ENCODE measurements around the gene PDXK. TPM values are rescaled to one million over a fixed set of nuclear protein-coding genes. Genes with fewer than 3 reads are reported as not detected.

PDXK gene
- total and polyA plus RNA-seq, 9 of the 15 experiments (the other 6 are each of a cell fraction or from before 2014, with no cell fraction given) = 5.6 to 162 (median 76.5) TPM

DNA sequence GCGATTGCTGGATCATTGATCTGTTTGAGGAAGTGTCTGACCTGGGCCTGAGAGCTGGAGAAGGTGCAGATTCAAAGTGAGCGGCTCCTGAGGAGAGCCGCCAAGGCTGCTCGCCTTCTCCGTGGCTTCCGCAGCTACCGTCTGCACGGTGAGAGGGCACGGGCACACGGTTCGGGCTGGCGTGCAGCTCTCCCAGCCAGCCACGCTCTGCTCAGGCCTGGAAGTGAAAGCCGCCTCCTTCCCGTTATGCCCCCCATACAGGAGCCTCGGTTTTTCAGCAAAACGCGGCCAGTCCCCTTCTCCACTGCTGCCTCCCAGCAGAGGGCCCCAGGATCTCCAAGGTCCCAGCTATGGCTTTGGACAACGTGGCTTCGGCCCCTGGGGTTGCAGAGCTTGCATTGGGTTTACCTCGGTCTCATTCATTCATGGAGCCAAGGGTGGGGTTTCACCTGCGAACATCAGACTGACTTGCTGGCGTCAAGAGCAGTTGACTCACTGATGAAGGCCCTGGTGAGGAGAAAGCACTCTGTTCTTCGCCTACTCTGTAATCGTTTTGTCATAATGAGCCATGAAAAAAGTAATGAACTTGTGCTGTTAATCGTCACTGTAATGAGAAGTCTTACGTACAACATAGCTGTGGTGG lies 24.4 kb upstream of the PDXK start:
- no peaks in the 10 kb centered on the region for H3K27me3 ChIP-seq (ENCODE audit: control insufficient read depth in 2 of 2, insufficient read depth in 2 of 2, low read length in 2 of 2)
- no peak overlapping the region for H3K4me3 ChIP-seq
- FAIRE-seq = no peak
- H4K20me1 ChIP-seq (replicated peaks; ENCODE audit: control insufficient read depth, insufficient read depth, low read length) = no peaks in the 10 kb centered on the region
- no peaks in the 10 kb centered on the region for H3K9me1 ChIP-seq (ENCODE audit: control insufficient read depth, insufficient read depth, low read length)
- TF ChIP-seq, protein P1, sequence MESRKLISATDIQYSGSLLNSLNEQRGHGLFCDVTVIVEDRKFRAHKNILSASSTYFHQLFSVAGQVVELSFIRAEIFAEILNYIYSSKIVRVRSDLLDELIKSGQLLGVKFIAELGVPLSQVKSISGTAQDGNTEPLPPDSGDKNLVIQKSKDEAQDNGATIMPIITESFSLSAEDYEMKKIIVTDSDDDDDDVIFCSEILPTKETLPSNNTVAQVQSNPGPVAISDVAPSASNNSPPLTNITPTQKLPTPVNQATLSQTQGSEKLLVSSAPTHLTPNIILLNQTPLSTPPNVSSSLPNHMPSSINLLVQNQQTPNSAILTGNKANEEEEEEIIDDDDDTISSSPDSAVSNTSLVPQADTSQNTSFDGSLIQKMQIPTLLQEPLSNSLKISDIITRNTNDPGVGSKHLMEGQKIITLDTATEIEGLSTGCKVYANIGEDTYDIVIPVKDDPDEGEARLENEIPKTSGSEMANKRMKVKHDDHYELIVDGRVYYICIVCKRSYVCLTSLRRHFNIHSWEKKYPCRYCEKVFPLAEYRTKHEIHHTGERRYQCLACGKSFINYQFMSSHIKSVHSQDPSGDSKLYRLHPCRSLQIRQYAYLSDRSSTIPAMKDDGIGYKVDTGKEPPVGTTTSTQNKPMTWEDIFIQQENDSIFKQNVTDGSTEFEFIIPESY (CRISPR knock-in tag; IDR thresholded peaks at IDR 0.05) = 0 out of 2 replicates have a peak, but pooled peaks have one; percentile 19
- TF ChIP-seq POLR2G (IDR thresholded peaks at IDR 0.05; ENCODE audit: low read depth, low read length) (peak; percentile 51; the same call in 1 of the 2 replicates), GABPA (tag; conservative IDR thresholded peaks at IDR 0.05; ENCODE audit: low read depth) (no peak)
- ATAC-seq = no peak
- no peak overlapping the region for H3K4me2 ChIP-seq (ENCODE audit: insufficient read depth, low read length)
- no peaks in the 10 kb centered on the region for H3K79me2 ChIP-seq (ENCODE audit: control insufficient read depth, insufficient read depth, low read length)
- H2AFZ ChIP-seq (ENCODE audit: low read depth, low read length) = no peak overlapping the region
- CTCF ChIA-PET (ENCODE audit: low intra/inter-chr PET ratio) = no interaction called here
- in situ Hi-C loops (cut with MboI) (no loop called here), intact Hi-C loops (cut with micrococcal nuclease) (no loop called here)
- POLR2A ChIA-PET = interaction anchor here (0.6 to 1.0 kb wide), 2 partner anchors 8 to 27 kb away, joined by 3 to 4 read pairs; no protein-coding TSS in a partner anchor
- H3K4me1 ChIP-seq (replicated peaks in 1 of 2; ENCODE audit: control insufficient read depth in 2 of 2, insufficient read depth in 2 of 2, low read length in 2 of 2) = peaks cover 15 to 22% of the 10 kb centered on the region in 2 experiments; a peak in 4 of 5 replicates
- WGBS (ENCODE audit: insufficient coverage, low coverage, missing lambda C conversion rate) = 89% methylated on average over 23 of the region's 27 CpGs
- no peak for DNase-seq (ENCODE audit: extremely low read depth in 1 of 4, low spot score in 3 of 4)
- no TSS peak for BruUV-seq (replicated peaks)
- peaks cover 72% of the 10 kb centered on the region for H3K36me3 ChIP-seq (ENCODE audit: control insufficient read depth, insufficient read depth, low read length)
- H3K9ac ChIP-seq (ENCODE audit: insufficient read depth in 1 of 2, low read depth in 2 of 2, low read length in 2 of 2) = no peak overlapping the region
- no peak overlapping the region for H3K27ac ChIP-seq (ENCODE audit: extremely low read depth, low read depth, low read length)
- H3K9me3 ChIP-seq (replicated peaks; ENCODE audit: control insufficient read depth, insufficient read depth, low read depth, low read length) = no peaks in the 10 kb centered on the region

Measured in K562 (cell line).